Immature natural killer cell (primary cell): ENCODE data around the gene RGMA. TPM values are rescaled to one million over a fixed set of nuclear protein-coding genes. Genes with fewer than 3 reads are reported as not detected.
"Not testable (repeated sequence)": the region's sequence is repeated elsewhere in the genome, so short reads cannot be mapped to it uniquely, and the experiment has no call there.

ENCODE experiments used
- DNase-seq, 3 donors: peaks; one replicate each; pipeline ENCODE4 v3.0.0; 2022; ENCODE audit warnings: mixed read lengths in 1 of 3
- H3K27ac Mint-ChIP-seq, 6 donors: one replicate each; pipeline ENCODE4 v1.8.0; 2020; ENCODE audit warnings: mixed read lengths in 6 of 6, mild to moderate bottlenecking in 5 of 6, inconsistent platforms in 4 of 6, moderate library complexity in 3 of 6
- H3K27me3 Mint-ChIP-seq, 3 donors: one replicate each; pipeline ENCODE4 v1.8.0; 2020 to 2021; ENCODE audit warnings: low read depth in 3 of 3, mild to moderate bottlenecking in 3 of 3, mixed read lengths in 3 of 3, moderate library complexity in 3 of 3, inconsistent platforms in 1 of 3
- H3K36me3 Mint-ChIP-seq, 3 donors: one replicate each; pipeline ENCODE4 v1.8.0; 2020; ENCODE audit warnings: mixed read lengths in 3 of 3, inconsistent platforms in 2 of 3, mild to moderate bottlenecking in 2 of 3
- H3K4me1 Mint-ChIP-seq, 2 donors: one replicate each; pipeline ENCODE4 v1.8.0; 2020; ENCODE audit warnings: inconsistent platforms in 2 of 2, mild to moderate bottlenecking in 2 of 2, mixed read lengths in 2 of 2, moderate library complexity in 1 of 2
- H3K4me3 Mint-ChIP-seq, 5 donors: one replicate each; pipeline ENCODE4 v1.8.0; 2020; ENCODE audit warnings: mild to moderate bottlenecking in 5 of 5, mixed read lengths in 5 of 5, inconsistent platforms in 3 of 5, moderate library complexity in 3 of 5
- H3K9me3 Mint-ChIP-seq, 6 donors: one replicate each; pipeline ENCODE4 v1.8.0; 2020; ENCODE audit warnings: mild to moderate bottlenecking in 6 of 6, mixed read lengths in 6 of 6, inconsistent platforms in 4 of 6, moderate library complexity in 3 of 6
- polyA plus RNA-seq, 3 donors: library from polyadenylated mRNA; unstranded; fragments of 300-500 nt; fragmentation: Illumina TruSeq; gene quantifications; one replicate each; pipeline ENCODE4 v1.2.3, GENCODE V29; 2021

Gene RGMA
- polyA plus RNA-seq, 3 donors from 2014 or later: not detected

DNA sequence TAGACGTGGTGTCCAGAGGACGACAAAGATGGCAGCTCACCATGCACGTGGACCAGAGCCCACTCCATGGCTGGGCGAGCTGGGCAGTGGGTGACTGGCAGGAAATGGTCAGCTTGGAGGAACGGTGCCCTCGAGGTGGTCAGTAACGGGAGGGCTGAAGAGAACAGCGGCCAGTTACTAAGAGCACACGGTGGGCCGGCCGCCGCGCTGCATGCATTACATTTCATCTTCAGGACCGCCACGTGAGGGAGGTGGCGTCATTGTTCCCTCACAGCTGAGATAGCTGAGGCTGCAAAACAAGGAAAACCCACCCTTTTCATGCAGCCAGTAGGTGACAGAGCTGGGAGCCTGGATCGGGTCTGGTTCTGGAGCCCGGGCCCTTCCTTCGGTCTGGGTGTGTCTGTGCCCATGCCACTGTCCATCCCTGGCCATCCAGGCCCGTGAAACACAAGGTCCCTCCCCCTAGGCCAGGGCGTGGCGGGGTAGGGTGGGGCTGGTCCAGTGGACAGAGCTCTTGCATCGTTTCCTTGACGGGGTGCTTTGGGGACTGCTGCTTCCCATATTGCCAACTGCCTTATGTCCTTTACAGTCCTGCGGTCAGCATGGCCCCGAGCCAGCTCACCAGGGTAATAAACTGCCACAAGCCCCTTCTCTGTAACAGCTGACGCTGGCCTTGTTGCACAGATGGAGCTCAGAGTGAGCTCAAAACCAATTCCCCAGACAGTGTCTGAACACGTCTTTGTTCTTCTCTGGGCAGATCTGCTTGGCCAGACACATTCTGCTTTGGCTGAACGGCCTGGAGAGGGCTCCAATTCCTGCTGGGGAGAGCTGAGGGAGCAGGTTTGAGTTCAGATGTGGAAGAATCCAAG lies 51.8 kb downstream of the RGMA start:
- Mint-ChIP-seq H3K27ac (no peak overlapping the region), H3K9me3 (no peaks in the 10 kb centered on the region), H3K27me3 (peaks cover 2 to 4% (median 4%) of the 10 kb centered on the region in 3 donors), H3K4me3 (no peak overlapping the region), H3K4me1 (peaks cover 7% of the 10 kb centered on the region in 2 donors), H3K36me3 (no peaks in the 10 kb centered on the region)
- no peak for DNase-seq

DNA sequence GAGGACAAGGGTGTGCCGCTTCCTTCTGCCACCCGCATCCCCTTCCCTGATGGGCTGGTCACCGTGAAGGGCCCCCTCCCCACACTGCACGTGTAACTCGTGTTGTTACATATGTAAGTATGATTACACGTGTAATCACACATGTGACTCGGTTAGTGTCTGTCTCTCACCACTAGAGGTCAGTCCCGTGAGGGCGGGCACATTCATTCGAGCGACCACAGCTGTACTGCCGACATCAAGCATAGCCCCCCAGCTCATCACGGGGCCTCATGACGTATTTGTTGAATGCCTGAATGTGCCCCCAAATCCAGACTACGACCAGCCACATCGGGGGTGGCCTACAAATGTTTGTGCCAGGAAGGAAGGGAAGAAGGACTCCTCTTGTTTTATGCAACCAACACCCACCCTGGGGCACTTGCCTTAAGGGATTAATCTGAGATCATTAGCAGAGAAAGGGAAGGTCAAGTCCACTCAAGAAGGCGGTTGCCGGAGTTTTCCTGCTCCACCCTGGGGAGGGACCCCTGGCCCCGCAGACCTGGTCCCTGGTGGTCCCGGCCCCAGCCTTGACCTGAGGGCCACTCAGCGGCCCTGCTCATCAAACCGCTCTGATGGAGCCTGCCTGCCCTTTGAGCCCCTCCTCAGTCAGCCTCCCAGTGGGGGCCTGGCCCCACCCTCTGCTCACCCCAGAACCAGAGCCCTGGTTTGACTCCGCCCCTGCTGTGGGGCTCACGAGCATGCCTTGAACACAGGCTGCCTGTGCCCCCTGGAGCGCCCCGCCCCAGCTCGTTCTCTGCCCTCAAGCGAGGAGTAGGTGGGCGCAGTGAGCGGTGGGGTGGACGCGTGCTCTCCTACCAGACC lies 52.8 kb downstream of the RGMA start:
- H3K27ac Mint-ChIP-seq: peak overlapping the region in 4 of 6 donors; percentile 12 to 94 (median 78)
- peaks cover 7% of the 10 kb centered on the region in 2 donors for H3K4me1 Mint-ChIP-seq
- peaks cover 2 to 4% (median 4%) of the 10 kb centered on the region in 3 donors for H3K27me3 Mint-ChIP-seq
- H3K4me3 Mint-ChIP-seq: peak overlapping the region; percentile 31 to 79 (median 73)
- H3K9me3 Mint-ChIP-seq: no peaks in the 10 kb centered on the region
- no peaks in the 10 kb centered on the region for H3K36me3 Mint-ChIP-seq
- peak; percentile 55 to 58 (median 55) for DNase-seq

DNA sequence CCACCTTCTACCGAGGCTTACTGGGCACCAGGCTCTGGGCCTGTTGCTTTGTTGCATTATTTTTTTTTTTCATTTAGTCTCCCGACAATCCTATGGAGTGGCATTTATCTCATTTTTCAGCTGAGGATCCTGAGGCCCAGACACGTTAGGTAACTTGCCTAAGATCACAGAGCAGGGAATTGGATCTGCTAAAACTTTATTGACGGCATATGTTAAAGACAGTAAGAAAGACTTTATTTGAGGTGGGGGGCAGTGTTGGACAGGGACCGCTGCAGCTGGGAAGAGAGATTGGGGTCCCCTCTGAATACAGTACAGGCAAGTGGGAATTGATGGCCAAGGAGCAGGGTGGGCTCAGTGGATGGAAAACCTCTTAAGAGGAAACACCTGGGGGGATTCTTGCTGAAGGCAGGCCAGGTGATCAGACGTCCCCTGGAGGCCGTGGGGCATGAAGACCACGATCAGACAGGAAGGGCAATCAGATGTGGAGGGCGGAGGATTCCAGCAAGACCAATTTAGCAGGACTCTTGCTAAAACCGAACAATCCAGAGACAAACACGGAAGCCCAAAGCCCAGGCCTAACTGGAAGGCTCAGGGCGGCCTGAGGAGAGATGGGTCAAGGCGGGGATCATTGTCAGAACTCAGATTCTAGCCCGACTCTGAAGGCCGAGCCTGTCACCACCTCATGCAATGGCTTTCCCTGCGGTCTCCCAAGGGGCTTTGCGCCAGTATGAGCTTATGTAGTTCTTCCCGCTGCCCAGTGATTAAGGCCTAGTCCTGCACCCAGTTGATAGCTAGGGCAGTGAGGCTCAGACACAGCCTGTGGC lies 53.7 kb downstream of the RGMA start:
- no peaks in the 10 kb centered on the region for H3K36me3 Mint-ChIP-seq
- peak overlapping the region in 1 of 5 donors; percentile 73 for H3K4me3 Mint-ChIP-seq
- peak overlapping the region in 4 of 6 donors; percentile 12 to 94 (median 53) for H3K27ac Mint-ChIP-seq
- peaks cover 12 to 14% of the 10 kb centered on the region in 2 donors for H3K4me1 Mint-ChIP-seq
- peaks cover 4 to 5% (median 5%) of the 10 kb centered on the region in 3 donors for H3K27me3 Mint-ChIP-seq
- H3K9me3 Mint-ChIP-seq: no peaks in the 10 kb centered on the region
- DNase-seq: no peak

DNA sequence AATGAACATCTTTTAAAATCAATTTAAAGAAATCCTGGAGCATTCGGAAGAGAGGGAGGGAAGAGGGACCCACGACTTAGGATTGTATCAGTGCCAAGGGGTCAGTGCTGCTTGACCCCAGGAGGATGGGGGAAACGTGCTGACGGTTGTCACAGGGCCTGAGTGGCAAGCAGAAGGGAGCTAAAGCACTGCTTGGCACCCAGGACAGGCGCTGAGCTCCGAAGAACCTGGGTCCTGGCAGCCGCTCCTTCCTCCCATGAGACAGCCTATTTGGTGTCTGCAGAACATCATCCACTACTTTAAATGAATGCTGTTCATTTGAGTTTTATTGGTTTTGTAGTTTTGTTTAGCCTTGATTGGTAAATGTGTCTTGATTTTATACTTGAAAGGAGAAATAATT lies 54.5 kb downstream of the RGMA start:
- Mint-ChIP-seq H3K27me3 (peaks cover 4 to 8% (median 5%) of the 10 kb centered on the region in 3 donors), H3K27ac (no peak overlapping the region), H3K4me3 (no peak overlapping the region), H3K4me1 (peaks cover 16 to 21% of the 10 kb centered on the region in 2 donors), H3K36me3 (no peaks in the 10 kb centered on the region), H3K9me3 (no peaks in the 10 kb centered on the region)
- no peak for DNase-seq

DNA sequence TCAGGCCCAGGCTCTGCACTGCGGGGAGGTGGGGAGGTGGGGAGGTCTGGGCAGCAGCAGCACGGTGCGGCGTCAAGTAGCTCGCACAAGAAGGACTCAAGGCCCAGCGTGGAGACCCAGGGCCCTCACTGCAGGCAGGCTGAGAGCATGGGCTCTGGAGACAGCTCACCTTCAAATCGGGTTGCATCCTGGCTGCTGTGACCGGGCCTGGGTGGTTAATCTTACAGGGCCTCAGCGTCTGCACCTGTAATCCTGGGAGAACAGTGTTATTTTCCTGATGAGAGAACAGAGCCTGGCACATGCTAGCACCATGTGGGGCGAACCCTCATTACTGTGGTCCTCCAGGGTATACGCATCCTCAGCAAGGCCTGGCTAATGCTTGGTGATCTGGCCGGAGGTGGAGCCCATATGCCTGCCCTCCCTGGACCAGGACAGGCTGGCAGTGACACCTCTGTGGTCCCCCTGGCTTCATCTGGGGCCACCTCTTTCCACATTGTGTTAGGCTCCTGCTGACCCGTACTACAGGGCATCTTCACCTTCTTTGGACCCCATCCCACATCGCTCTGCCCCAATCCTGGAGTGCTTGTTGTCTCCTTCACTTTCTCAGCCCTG lies 55.5 kb downstream of the RGMA start:
- H3K9me3 Mint-ChIP-seq: no peaks in the 10 kb centered on the region
- no peak overlapping the region for H3K4me3 Mint-ChIP-seq
- peak overlapping the region in 1 of 6 donors; percentile 40 for H3K27ac Mint-ChIP-seq
- H3K36me3 Mint-ChIP-seq: no peaks in the 10 kb centered on the region
- no peak for DNase-seq
- H3K4me1 Mint-ChIP-seq: peaks cover 16 to 24% of the 10 kb centered on the region in 2 donors
- H3K27me3 Mint-ChIP-seq: peaks cover 5 to 8% (median 6%) of the 10 kb centered on the region in 3 donors

DNA sequence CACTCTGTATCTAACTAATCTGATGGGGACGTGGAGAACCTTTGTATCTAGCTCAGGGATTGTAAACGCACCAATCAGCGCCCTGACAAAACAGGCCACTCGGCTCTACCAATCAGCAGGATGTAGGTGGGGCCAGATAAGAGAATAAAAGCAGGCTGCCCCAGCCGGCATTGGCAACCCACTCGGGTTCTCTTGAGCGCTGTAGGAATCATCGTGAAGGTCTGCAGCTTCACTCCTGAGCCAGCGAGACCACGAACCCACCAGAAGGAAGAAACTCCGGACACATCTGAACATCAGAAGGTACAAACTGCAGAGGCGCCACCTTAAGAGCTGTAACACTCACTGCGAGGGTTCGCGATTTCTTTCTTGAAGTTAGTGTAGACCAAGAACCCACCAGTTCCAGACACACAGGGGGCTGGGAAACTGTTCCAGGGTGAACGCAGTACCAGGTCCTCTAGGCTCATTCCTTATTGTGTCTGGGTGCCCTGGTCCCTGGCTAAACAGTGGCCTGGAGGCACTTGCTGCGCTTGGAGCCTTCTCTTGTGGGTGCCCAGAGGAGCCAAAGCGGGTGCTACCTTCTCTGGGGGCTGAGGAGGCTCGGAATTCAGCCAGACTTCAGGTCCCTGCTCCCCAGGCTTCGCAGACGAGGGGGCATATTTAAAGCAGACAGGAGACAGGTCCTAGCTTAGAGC lies 56.4 kb downstream of the RGMA start:
- peaks cover 4 to 11% (median 7%) of the 10 kb centered on the region in 3 donors for H3K27me3 Mint-ChIP-seq
- not testable (repeated sequence) for DNase-seq, H3K36me3 Mint-ChIP-seq, H3K9me3 Mint-ChIP-seq, H3K4me3 Mint-ChIP-seq
- H3K27ac Mint-ChIP-seq: peak overlapping the region in 1 of 6 donors; percentile 37
- peaks cover 18 to 24% of the 10 kb centered on the region in 2 donors for H3K4me1 Mint-ChIP-seq

DNA sequence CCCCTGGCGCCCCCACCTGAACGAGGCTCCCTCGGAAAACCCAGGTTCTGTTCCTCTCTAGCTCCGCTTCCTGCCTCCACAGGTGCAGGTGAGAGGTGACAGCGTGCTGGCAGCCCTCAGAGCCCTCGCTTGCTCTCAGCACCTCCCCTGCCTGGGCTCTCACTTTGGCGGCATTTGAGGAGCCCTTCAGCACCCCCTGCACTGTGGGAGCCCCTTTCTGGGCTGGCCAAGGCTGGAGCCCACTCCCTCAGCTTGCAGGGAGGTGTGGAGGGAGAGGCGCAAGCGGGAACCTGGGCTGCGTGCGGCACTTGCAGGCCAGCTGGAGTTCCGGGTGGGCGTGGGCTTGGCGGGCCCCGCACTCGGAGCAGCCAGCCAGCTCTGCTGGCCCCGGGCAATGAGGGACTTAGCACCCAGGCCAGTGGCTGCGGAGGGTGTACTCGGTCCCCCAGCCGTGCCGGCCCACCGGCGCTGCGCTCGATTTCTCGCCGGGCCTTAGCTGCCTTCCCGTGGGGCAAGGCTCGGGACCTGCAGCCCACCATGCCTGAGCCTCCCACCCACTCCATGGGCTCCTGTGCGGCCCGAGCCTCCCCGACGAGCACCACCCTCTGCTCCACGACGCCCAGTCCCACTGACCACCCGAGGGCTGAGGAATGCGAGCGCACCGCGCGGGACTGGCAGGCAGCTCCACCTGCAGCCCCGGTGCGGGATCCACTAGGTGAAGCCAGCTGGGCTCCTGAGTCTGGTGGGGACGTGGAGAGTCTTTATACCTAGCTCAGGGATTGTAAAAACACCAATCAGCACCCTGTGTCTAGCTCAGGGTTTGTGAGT lies 57.2 kb downstream of the RGMA start:
- Mint-ChIP-seq H3K27ac (peak overlapping the region in 1 of 6 donors; percentile 37), H3K27me3 (peaks cover 4 to 11% (median 7%) of the 10 kb centered on the region in 3 donors), H3K4me1 (peaks cover 19 to 28% of the 10 kb centered on the region in 2 donors)
- H3K4me3 Mint-ChIP-seq, H3K9me3 Mint-ChIP-seq, H3K36me3 Mint-ChIP-seq, DNase-seq: not testable (repeated sequence)

DNA sequence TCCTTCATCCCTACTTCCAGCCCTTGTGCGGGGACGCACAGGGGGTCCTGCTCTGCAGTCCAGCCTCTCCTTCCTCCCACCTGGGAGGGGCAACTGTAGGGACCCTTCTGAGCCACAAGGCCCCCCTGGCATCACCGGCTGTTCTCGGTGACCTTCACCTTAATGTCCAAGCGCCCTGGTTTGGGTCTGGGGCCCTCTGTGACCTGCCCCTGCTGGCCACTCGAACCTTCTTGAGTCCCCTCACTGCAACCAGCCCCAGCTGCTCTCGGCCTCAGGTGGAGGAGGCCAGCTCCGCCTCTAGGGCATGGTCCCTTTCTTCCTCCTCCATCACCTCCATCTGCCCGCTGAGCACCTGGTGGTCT lies 57.9 kb downstream of the RGMA start:
- Mint-ChIP-seq H3K4me1 (peaks cover 25 to 33% of the 10 kb centered on the region in 2 donors), H3K9me3 (no peaks in the 10 kb centered on the region), H3K4me3 (no peak overlapping the region)

DNA sequence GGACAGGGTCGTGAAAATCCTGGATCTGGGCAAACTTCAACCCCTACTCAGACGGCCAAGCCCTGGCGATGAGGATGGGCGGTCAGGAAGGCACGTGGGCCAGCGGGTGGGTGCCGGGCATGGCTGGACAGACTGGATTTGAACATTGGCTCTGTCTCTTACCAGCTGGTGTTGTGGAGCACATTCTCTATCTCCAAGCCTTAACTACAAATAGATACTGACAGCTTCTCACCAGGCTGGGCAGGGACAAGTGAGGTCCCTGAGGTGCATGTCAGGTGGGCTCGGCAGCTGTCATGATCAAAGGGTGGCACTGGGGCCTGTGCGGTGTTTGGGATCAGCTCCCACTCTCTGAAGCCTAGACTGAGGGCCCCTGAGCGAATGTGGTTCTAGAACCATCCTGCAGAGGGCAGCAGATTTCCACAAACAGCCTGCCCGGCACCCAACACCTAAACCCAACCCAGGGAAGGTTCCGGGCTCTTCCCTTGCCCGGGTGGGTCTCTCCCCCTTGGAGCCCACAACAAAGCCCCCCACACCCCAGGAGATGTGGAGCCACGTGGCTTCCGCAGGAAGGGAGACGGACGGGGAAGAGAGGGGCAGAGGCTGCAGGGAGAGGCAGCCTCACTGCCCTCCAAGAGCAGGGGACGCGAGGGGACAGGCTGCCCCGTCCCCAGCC lies 58.4 kb downstream of the RGMA start:
- peaks cover 25 to 33% of the 10 kb centered on the region in 2 donors for H3K4me1 Mint-ChIP-seq
- peak; percentile 53 to 67 (median 62) for DNase-seq
- peak overlapping the region in 3 of 6 donors; percentile 11 to 73 (median 30) for H3K27ac Mint-ChIP-seq
- H3K9me3 Mint-ChIP-seq: no peaks in the 10 kb centered on the region
- H3K36me3 Mint-ChIP-seq: peaks cover 0 to 11% (median 0%) of the 10 kb centered on the region in 3 donors
- H3K27me3 Mint-ChIP-seq: peaks cover 2 to 11% (median 7%) of the 10 kb centered on the region in 3 donors
- no peak overlapping the region for H3K4me3 Mint-ChIP-seq

More for the DNA sequence above, 57.9 kb downstream of the RGMA start:
- Mint-ChIP-seq H3K36me3 (peaks cover 0 to 8% (median 0%) of the 10 kb centered on the region in 3 donors), H3K27me3 (peaks cover 4 to 11% (median 6%) of the 10 kb centered on the region in 3 donors), H3K27ac (no peak overlapping the region)
- no peak for DNase-seq

DNA sequence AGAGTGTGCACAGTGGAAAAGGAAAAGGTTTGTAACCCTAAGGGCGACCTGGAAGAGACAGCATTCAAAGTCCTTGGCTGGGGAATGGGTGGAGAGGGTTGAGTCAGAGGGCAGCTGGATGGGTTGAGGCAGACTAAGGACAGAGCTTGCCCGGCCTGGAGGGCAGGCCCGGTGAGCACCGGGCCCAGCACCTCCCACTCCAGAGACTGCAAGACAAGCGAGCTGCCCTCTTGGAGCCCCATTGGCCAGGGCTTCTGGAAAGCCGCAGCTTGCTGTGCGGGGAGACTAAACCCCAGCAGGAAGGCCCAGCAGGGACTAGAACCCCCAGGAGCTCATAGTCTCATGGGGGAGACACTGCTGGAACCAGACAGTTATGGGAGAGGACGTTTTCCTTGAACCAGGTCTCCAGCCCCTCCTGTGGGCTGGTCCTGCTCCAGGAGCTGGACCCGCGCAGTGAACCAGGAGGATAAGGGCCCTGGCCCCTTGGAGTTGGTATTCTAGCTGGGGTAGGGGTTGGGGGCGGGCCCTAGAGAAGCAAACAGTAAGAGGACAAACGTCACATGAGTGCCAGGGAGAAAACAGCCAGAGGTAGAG lies 59.1 kb downstream of the RGMA start:
- Mint-ChIP-seq H3K4me1 (peaks cover 30 to 39% of the 10 kb centered on the region in 2 donors), H3K4me3 (no peak overlapping the region), H3K27me3 (peaks cover 2 to 11% (median 7%) of the 10 kb centered on the region in 3 donors), H3K9me3 (no peaks in the 10 kb centered on the region), H3K27ac (peak overlapping the region in 3 of 6 donors; percentile 24 to 73 (median 55)), H3K36me3 (peaks cover 0 to 16% (median 2%) of the 10 kb centered on the region in 3 donors)
- no peak for DNase-seq
